Stimulated activated CD8-positive, alpha-beta memory T cell treated with anti-CD3 and anti-CD28 coated beads, Interleukin-15, amount 100 ng/mL, for 4 hours (primary cell): Measurements from ENCODE around the gene AKAP13.

Source experiments
- DNase-seq, 2 donors: peaks; one replicate each; pipeline ENCODE4 v3.0.0-alpha.2; 2020; ENCODE audit warnings: low read depth in 2 of 2

Gene AKAP13

GRCh38 chr15:85741021-85741421, 360.6 kb downstream of the AKAP13 start:
- no peak for DNase-seq

GRCh38 chr15:85741662-85742061, 361.3 kb downstream of the AKAP13 start:
- DNase-seq, result no peak

- DNase-seq, result no peak
Measured at GRCh38 chr15:85742186-85742821, 361.9 kb downstream of the AKAP13 start.

DNA sequence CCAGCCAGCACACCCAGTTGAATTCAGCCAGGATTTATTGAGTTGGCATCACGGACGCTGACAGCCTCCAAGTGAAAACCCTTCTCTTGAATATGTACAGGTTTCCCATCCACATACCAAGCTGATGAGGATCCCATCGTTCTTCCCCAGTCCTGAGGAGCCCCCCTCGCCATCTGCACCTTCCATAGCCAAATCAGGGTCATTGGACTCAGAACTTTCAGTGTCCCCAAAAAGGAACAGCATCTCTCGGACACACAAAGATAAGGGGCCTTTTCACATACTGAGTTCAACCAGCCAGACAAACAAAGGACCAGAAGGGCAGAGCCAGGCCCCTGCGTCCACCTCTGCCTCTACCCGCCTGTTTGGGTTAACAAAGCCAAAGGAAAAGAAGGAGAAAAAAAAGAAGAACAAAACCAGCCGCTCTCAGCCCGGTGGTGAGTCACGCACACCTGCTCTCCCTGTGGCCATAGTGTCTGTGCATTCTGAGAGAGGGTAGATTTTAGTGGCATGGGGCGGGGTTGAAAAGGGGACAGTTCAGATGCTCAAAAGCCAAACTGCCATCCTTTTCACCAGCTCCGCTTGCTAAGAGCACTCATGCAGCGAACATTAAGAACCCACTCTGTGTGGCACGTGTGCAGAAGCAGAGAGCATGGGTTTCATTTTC, 363.1 kb downstream of the AKAP13 start:
- DNase-seq, result no peak

GRCh38 chr15:85744579-85744978, 364.2 kb downstream of the AKAP13 start:
- DNase-seq, result no peak

GRCh38 chr15:85745023-85745422, 364.6 kb downstream of the AKAP13 start:
- no peak for DNase-seq

- no peak for DNase-seq
Measured at GRCh38 chr15:85745525-85746150, 365.2 kb downstream of the AKAP13 start.

GRCh38 chr15:85746641-85747040, 366.2 kb downstream of the AKAP13 start:
- no peak for DNase-seq

- no peak for DNase-seq
Measured at GRCh38 chr15:85748176-85748575, 367.8 kb downstream of the AKAP13 start.

GRCh38 chr15:85748729-85749128, 368.3 kb downstream of the AKAP13 start:
- DNase-seq, result no peak

- DNase-seq, result no peak
Measured at GRCh38 chr15:85749261-85750151, 369.1 kb downstream of the AKAP13 start.

GRCh38 chr15:85750319-85751290, 370.2 kb downstream of the AKAP13 start:
- no peak for DNase-seq

- no peak for DNase-seq
Measured at GRCh38 chr15:85751291-85752123, 371.1 kb downstream of the AKAP13 start.

DNA sequence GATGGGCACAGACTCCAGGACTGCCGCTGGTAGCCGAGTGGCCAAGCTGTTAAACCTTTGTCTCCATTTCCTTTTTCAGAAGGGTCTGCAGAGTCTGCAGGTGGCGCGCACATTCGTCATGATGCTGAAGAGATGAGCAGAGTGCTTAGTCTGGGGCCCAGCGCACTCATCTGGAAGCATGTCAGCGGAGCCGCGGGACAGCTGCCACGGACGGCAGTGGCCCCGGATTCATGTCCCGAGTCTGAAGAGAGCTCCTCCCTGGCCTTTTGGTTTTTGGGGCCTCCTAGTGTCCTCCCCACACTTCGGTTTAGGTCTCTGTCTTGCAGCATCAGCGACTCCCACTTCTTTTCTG, 371.7 kb downstream of the AKAP13 start:
- DNase-seq, result no peak

- DNase-seq, result no peak
Measured at GRCh38 chr15:85752491-85752961, 372.1 kb downstream of the AKAP13 start.

DNA sequence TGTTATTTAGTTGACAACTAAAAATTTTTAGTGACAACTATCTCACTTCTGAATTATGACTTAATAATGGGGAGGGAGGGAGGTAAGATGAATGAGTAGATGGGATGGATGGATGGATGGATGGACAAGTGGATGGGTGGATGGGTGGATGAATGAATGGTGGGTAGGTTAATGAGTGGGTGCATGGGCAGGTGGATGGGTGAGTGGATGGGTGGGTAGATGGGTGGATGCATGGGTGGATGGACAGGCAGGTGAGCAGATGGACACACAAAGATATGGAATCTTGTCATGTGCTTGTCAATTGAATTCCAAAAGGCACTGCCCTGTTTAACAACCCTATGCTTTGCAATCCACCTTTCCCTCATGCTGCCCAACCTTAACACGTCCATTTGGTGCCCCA, 372.9 kb downstream of the AKAP13 start:
- DNase-seq, result no peak

DNA sequence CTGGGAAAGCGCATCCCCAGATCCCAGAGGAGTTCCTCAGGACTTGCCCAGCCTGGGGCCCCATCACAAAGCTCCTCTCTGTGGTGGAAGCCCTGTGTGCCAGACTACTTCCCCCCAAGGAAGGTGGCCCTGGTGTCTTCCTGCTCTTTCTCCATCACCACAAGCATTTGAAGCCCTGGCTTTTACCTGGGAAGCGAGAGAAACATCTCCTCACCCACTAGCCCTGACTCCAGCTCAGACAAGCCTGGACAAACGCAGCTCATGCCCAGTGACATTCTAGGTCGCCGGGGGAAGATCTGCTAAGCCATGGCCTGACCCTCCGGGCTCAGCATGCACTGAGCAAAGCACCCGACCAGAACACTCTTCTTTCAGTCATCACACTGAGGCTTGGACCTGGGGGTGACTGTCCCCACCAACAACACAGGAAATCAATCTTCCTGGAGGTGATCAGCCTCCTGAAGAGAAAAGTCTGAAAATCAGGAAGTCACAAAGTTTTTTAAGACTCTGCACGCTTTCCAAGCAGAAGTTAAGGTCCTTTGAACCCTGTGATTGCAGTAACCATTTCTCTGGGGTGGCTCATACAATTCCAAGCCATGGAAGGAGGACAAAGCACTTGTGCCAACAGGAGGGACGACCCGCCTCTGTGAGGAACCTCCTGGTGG, 373.5 kb downstream of the AKAP13 start:
- DNase-seq, result no peak

- no peak for DNase-seq
Measured at GRCh38 chr15:85754989-85755388, 374.6 kb downstream of the AKAP13 start.

GRCh38 chr15:85755471-85755870, 375.1 kb downstream of the AKAP13 start:
- no peak for DNase-seq

DNA sequence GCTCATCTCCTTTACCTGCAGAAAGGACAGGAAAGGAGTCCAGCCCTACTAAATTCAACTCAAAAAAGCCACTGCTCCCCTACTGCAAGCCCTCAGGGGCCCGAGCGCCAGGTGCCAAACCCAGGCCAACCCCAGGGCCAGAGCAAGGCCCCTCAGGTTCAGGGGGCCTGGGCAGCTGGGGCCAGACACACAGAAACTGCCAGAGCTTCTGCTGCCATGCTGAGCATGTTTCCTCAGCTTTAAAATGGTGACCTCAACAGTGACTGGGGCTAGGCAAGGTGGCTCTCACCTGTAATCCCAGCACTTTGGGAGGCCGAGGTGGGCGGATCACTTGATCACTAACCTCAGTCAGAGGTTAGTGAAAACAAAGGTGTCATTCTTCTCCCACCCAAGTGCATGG, 375.5 kb downstream of the AKAP13 start:
- DNase-seq, result no peak
